K562 (cell line): ENCODE data around the gene EPB41L3. TPM values are rescaled to one million over a fixed set of nuclear protein-coding genes. Genes with fewer than 3 reads are reported as not detected.
A peak's percentile ranks its signal among the peaks of the same experiment; 100 is the strongest.

Source experiments
- ATAC-seq: fragments of 200-7000 bp; cut with Tn5 transposase; 3 replicates; pipeline ENCODE4 v1.9.1; 2020; ENCODE audit warnings: moderate library complexity
- BruUV-seq: library from RNA; stranded (reverse); fragments of 400-500 nt; replicated peaks from 2 replicates; lab custom pipeline; 2021; lab: Mats Ljungman, UMichigan
- CTCF ChIA-PET: fragments of 300-600 bp; formaldehyde crosslinking; extraction: SDS; loops from one replicate; lab custom pipeline; 2021; ENCODE audit warnings: low intra/inter-chr PET ratio; lab: Yijun Ruan, JAX
- POLR2A ChIA-PET: fragments of 300-600, 350-650 bp; sonication (Branson Sonifier 250); formaldehyde crosslinking; extraction: SDS; loops from one replicate; lab custom pipeline; 2021; ENCODE audit warnings: antibody characterized with exemption, inconsistent platforms; lab: Yijun Ruan, JAX
- DNase-seq, 4 experiments: peaks; one replicate each; pipeline versions ENCODE4 v3.0.0 to v3.0.0-alpha.2; 2011 to 2018; ENCODE audit warnings: low spot score in 3 of 4, mixed read lengths in 3 of 4; ENCODE audit errors: extremely low read depth in 1 of 4
- FAIRE-seq: peaks from 2 replicates; lab custom pipeline; 2011; peaks lifted over from hg19 to GRCh38; lab: Jason Lieb, UNC
- H2AFZ ChIP-seq: 2 replicates; pipeline ENCODE4 v1.6.0; 2011; ENCODE audit warnings: low read depth, low read length, control low read depth, inconsistent platforms
- H3K27ac ChIP-seq: fragments of 200-600 bp; 3 replicates; pipeline ENCODE4 v1.8.0; 2011; ENCODE audit warnings: low read depth, mild to moderate bottlenecking, control low read depth, inconsistent platforms, low read length, moderate library complexity, mixed read lengths; ENCODE audit errors: extremely low read depth
- H3K27me3 ChIP-seq, 2 experiments: fragments of 300-600 bp in 1 of 2; 2 replicates in 1 of 2; 3 replicates in 1 of 2; pipeline versions ENCODE4 v1.6.0 to v1.8.0; 2011; ENCODE audit warnings: inconsistent platforms in 2 of 2, low read length in 2 of 2, mild to moderate bottlenecking in 1 of 2, mixed read lengths in 1 of 2, moderate library complexity in 1 of 2; ENCODE audit not compliant: control insufficient read depth in 2 of 2, insufficient read depth in 2 of 2
- H3K36me3 ChIP-seq: fragments of 300-600 bp; 3 replicates; pipeline ENCODE4 v1.8.0; 2011; ENCODE audit warnings: mild to moderate bottlenecking, low read length, inconsistent platforms; ENCODE audit not compliant: control insufficient read depth, insufficient read depth
- H3K4me1 ChIP-seq, 2 experiments: fragments of 200-600 bp in 1 of 2; replicated peaks in 1 of 2; 2 replicates in 1 of 2; 3 replicates in 1 of 2; pipeline versions ENCODE4 v1.5.1 to v1.8.0; 2011; ENCODE audit warnings: inconsistent platforms in 2 of 2, low read length in 2 of 2, mild to moderate bottlenecking in 1 of 2, mixed read lengths in 1 of 2, moderate library complexity in 1 of 2; ENCODE audit not compliant: control insufficient read depth in 2 of 2, insufficient read depth in 2 of 2
- H3K4me2 ChIP-seq: 2 replicates; pipeline ENCODE4 v1.6.1; 2011; ENCODE audit warnings: low read length, control low read depth, inconsistent platforms, mixed read lengths; ENCODE audit not compliant: insufficient read depth
- H3K4me3 ChIP-seq: fragments of 200-600 bp; sonication (generic), shearing (Covaris generic); 2 replicates; pipeline ENCODE4 v1.5.1; 2016; ENCODE audit warnings: control low read depth, inconsistent platforms
- H3K79me2 ChIP-seq: fragments of 200-600 bp; 3 replicates; pipeline ENCODE4 v1.8.0; 2011; ENCODE audit warnings: low read length, inconsistent platforms; ENCODE audit not compliant: control insufficient read depth, insufficient read depth
- H3K9ac ChIP-seq, 2 experiments: 2 replicates each; pipeline versions ENCODE4 v1.6.0 to v1.6.1; 2011; ENCODE audit warnings: low read depth in 2 of 2, low read length in 2 of 2, control low read depth in 1 of 2, inconsistent platforms in 1 of 2, mild to moderate bottlenecking in 1 of 2, mixed read lengths in 1 of 2; ENCODE audit not compliant: insufficient read depth in 1 of 2
- H3K9me1 ChIP-seq: one replicate; pipeline ENCODE4 v1.6.0; 2011; ENCODE audit warnings: inconsistent platforms, mild to moderate bottlenecking, low read length, moderate library complexity; ENCODE audit not compliant: control insufficient read depth, insufficient read depth
- H3K9me3 ChIP-seq: replicated peaks from 2 replicates; pipeline ENCODE4 v1.5.1; 2011; ENCODE audit warnings: low read depth, low read length, inconsistent platforms; ENCODE audit not compliant: control insufficient read depth, insufficient read depth
- H4K20me1 ChIP-seq: replicated peaks from 2 replicates; pipeline ENCODE4 v1.6.1; 2011; ENCODE audit warnings: low read length, inconsistent platforms, mixed read lengths; ENCODE audit not compliant: control insufficient read depth, insufficient read depth
- CEBPG ChIP-seq, 3 experiments: fragments of 200-800 bp in 1 of 3; sonication (Bioruptor generic) in 1 of 3; sonication (generic) in 1 of 3; formaldehyde crosslinking in 1 of 3; IDR thresholded peaks in 2 of 3; conservative IDR thresholded peaks in 1 of 3; 2 replicates each; pipeline versions ENCODE4 v1.6.1 to v1.8.0; 2016 to 2022; ENCODE audit warnings: missing compliant biosample characterization in 2 of 3, missing genetic modification characterization in 2 of 3, mild to moderate bottlenecking in 1 of 3, missing genetic modification reagents in 1 of 3
- FOXP4 ChIP-seq: sonication (generic); formaldehyde crosslinking; IDR thresholded peaks from 2 replicates; pipeline ENCODE4 v1.8.0; 2022; ENCODE audit warnings: mild to moderate bottlenecking, missing genetic modification reagents, borderline replicate concordance
- HEY1 ChIP-seq: fragments of 250-450 bp; sonication (Bioruptor Pico); IDR thresholded peaks from 2 replicates; pipeline ENCODE4 v1.5.0; 2020; ENCODE audit warnings: mild to moderate bottlenecking, moderate library complexity, borderline replicate concordance
- HNRNPUL1 ChIP-seq: fragments of 200-400 bp; formaldehyde crosslinking; IDR thresholded peaks from 2 replicates; pipeline ENCODE4 v1.6.1; 2017; ENCODE audit warnings: low read length
- PPARD ChIP-seq: fragments of 250-450 bp; sonication (Bioruptor Pico); IDR thresholded peaks from 2 replicates; pipeline ENCODE4 v1.8.0; 2022; ENCODE audit warnings: inconsistent platforms, mild to moderate bottlenecking, moderate library complexity
- SNIP1 ChIP-seq: fragments of 450-650 bp; IDR thresholded peaks from 2 replicates; pipeline ENCODE4 v1.7.1; 2017; ENCODE audit warnings: low read depth, mild to moderate bottlenecking
- TARDBP ChIP-seq: fragments of 450-650 bp; IDR thresholded peaks from 2 replicates; pipeline ENCODE4 v1.6.1; 2016
- ZC3H4 ChIP-seq: sonication (generic); formaldehyde crosslinking; IDR thresholded peaks from 2 replicates; pipeline ENCODE4 v1.9.0; 2021; ENCODE audit warnings: missing genetic modification reagents, borderline replicate concordance
- ZNF197 ChIP-seq: fragments of 200-800 bp; sonication (Bioruptor generic); IDR thresholded peaks from 2 replicates; pipeline ENCODE4 v1.6.1; 2016; ENCODE audit warnings: low read depth, missing genetic modification characterization, missing compliant biosample characterization
- ZNF311 ChIP-seq: fragments of 250-450 bp; sonication (Bioruptor Pico); IDR thresholded peaks from 2 replicates; pipeline ENCODE4 v1.4.0; 2020; ENCODE audit warnings: mild to moderate bottlenecking, moderate library complexity
- ZNF668 ChIP-seq: fragments of 250-450 bp; sonication (Bioruptor Pico); IDR thresholded peaks from 2 replicates; pipeline ENCODE4 v1.8.0; 2022; ENCODE audit warnings: mild to moderate bottlenecking, inconsistent platforms
- WGBS: fragments of 100-300 bp; shearing (Covaris generic); methylation state at CpG from one replicate; pipeline ENCODE4 v1.1.6; 2016; ENCODE audit warnings: low coverage, mixed read lengths; ENCODE audit not compliant: insufficient coverage; ENCODE audit errors: missing lambda C conversion rate; 5-methylcytosine and 5-hydroxymethylcytosine counted together
- in situ Hi-C: fragments of 300-500 bp; cut with MboI; formaldehyde crosslinking; loops from 4 replicates; pipeline ENCODE4 v1.15.0; 2018; ENCODE audit warnings: inconsistent platforms, mixed read lengths
- intact Hi-C: fragments of 100-400 bp; cut with micrococcal nuclease; formaldehyde crosslinking; loops from 2 replicates; pipeline ENCODE4 v1.14.2; 2022
- polyA plus RNA-seq, 8 experiments: library from polyadenylated mRNA; depleted of rRNA in 4 of 8; stranded (reverse) in 5 of 8; unstranded in 3 of 8; fragments of >200 nt; fragmentation: Nextera tagmentation in 2 of 8; fragmentation: Illumina TruSeq in 1 of 8; extraction: Ambion mirVana in 2 of 8; extraction: Trizol in 1 of 8; gene quantifications; 2 replicates each; pipeline versions ENCODE4 v1.2.1 to v1.2.3, GENCODE V29; 2011 to 2014; ENCODE audit warnings: inconsistent platforms in 1 of 8, missing spikeins in 1 of 8
- total RNA-seq, 7 experiments: library from RNA; depleted of rRNA in 6 of 7; stranded (reverse); fragments of >200 nt in 6 of 7; fragmentation: Illumina TruSeq in 2 of 7; extraction: Trizol in 2 of 7; gene quantifications; 2 replicates each; pipeline versions ENCODE4 v1.2.1 to v1.2.3, GENCODE V29; 2011 to 2021; ENCODE audit warnings: low replicate concordance in 1 of 7

The EPB41L3 gene
- total and polyA plus RNA-seq, 9 of the 15 experiments (the other 6 are each of a cell fraction or from before 2014, with no cell fraction given): 0.44 to 0.49 TPM; not detected in 7

GRCh38 chr18:5395860-5396448 is 147.8 kb downstream of the EPB41L3 start:
- BruUV-seq: no TSS peak
- H3K27ac ChIP-seq: no peak overlapping the region
- H3K36me3 ChIP-seq: no peaks in the 10 kb centered on the region
- intact Hi-C loops (no loop called here), in situ Hi-C loops (no loop called here)
- H3K4me2 ChIP-seq: no peak overlapping the region
- H4K20me1 ChIP-seq: no peaks in the 10 kb centered on the region
- no peak overlapping the region for H2AFZ ChIP-seq
- no peak for TF ChIP-seq ZNF311 (CRISPR knock-in tag)
- no peak for TF ChIP-seq CEBPG (CRISPR knock-in tag; IDR thresholded peaks at IDR 0.05)
- TF ChIP-seq CEBPG (tag; conservative IDR thresholded peaks at IDR 0.05 in 1 of 2, IDR thresholded peaks at IDR 0.05 in 1 of 2): peak; percentile 21 to 70; a peak in 3 of 4 replicates
- FAIRE-seq (no peak), DNase-seq (no peak), ATAC-seq (no peak)
- ChIA-PET POLR2A (no interaction called here), CTCF (no interaction called here)
- WGBS: 3% methylated on average over 6 of the region's 6 CpGs
- no peaks in the 10 kb centered on the region for H3K79me2 ChIP-seq
- H3K9me3 ChIP-seq: no peaks in the 10 kb centered on the region
- no peak overlapping the region for H3K9ac ChIP-seq
- H3K4me1 ChIP-seq: no peaks in the 10 kb centered on the region
- H3K27me3 ChIP-seq: no peaks in the 10 kb centered on the region
- H3K9me1 ChIP-seq: no peaks in the 10 kb centered on the region
- no peak overlapping the region for H3K4me3 ChIP-seq

- no peak overlapping the region for H2AFZ ChIP-seq
- TF ChIP-seq ZC3H4: no peak
- no peak for TF ChIP-seq PPARD (CRISPR knock-in tag)
- TF ChIP-seq TARDBP: no peak
- no peak for TF ChIP-seq HNRNPUL1
- TF ChIP-seq ZNF668 (CRISPR knock-in tag): no peak
- no peak for TF ChIP-seq FOXP4
- no peak for TF ChIP-seq ZNF197
- no peak for TF ChIP-seq SNIP1
- no peak for TF ChIP-seq HEY1 (CRISPR knock-in tag)
- TF ChIP-seq, all 486 proteins: peak for 0
- ATAC-seq (no peak), DNase-seq (no peak), FAIRE-seq (no peak)
- no peak overlapping the region for H3K9ac ChIP-seq
- in situ Hi-C loops: no loop called here
- WGBS: 0% methylated on average over 5 of the region's 5 CpGs
- H3K79me2 ChIP-seq: no peaks in the 10 kb centered on the region
- no peak overlapping the region for H3K4me3 ChIP-seq
- BruUV-seq: no TSS peak
- H3K36me3 ChIP-seq: no peaks in the 10 kb centered on the region
- ChIA-PET CTCF (no interaction called here), POLR2A (no interaction called here)
- H3K9me1 ChIP-seq: no peaks in the 10 kb centered on the region
- no peaks in the 10 kb centered on the region for H3K27me3 ChIP-seq
- no peaks in the 10 kb centered on the region for H3K9me3 ChIP-seq
- intact Hi-C loops: no loop called here
- no peak overlapping the region for H3K4me2 ChIP-seq
- H3K27ac ChIP-seq: no peak overlapping the region
- no peaks in the 10 kb centered on the region for H4K20me1 ChIP-seq
- H3K4me1 ChIP-seq: no peaks in the 10 kb centered on the region
Observed at GRCh38 chr18:5393779-5394178, 150.0 kb downstream of the EPB41L3 start.
